DND-41 (cell line): ENCODE results near the gene FBN1.

Source experiments
- ATAC-seq: fragments of 200-7000 bp; cut with Tn5 transposase; 3 replicates; pipeline ENCODE4 v1.9.1; 2021; ENCODE audit warnings: low read depth; ENCODE audit not compliant: insufficient read depth
- DNase-seq: peaks from one replicate; pipeline ENCODE4 v3.0.0-alpha.2; 2020
- H2AFZ ChIP-seq: 2 replicates; pipeline ENCODE4 v1.6.0; 2012; ENCODE audit warnings: low read depth, low read length
- H3K27ac ChIP-seq: 2 replicates; pipeline ENCODE4 v1.5.1; 2012; ENCODE audit warnings: low read length, inconsistent platforms
- H3K27me3 ChIP-seq: fragments of 200-600 bp; sonication (generic); 2 replicates; pipeline ENCODE4 v1.6.0; 2012; ENCODE audit warnings: low read length, mild to moderate bottlenecking, inconsistent platforms; ENCODE audit not compliant: insufficient read depth, poor library complexity
- H3K36me3 ChIP-seq: 2 replicates; pipeline ENCODE4 v1.5.1; 2012; ENCODE audit warnings: low read length, inconsistent platforms; ENCODE audit not compliant: insufficient read depth
- H3K4me1 ChIP-seq: 2 replicates; pipeline ENCODE4 v1.5.1; 2012; ENCODE audit warnings: mild to moderate bottlenecking, low read length; ENCODE audit not compliant: insufficient read depth
- H3K4me2 ChIP-seq: 2 replicates; pipeline ENCODE4 v1.6.0; 2012; ENCODE audit warnings: mild to moderate bottlenecking, moderate library complexity, low read length, inconsistent platforms; ENCODE audit not compliant: insufficient read depth
- H3K4me3 ChIP-seq, 2 experiments: fragments of 200-600 bp in 1 of 2; shearing (Covaris generic) in 1 of 2; 2 replicates each; pipeline ENCODE4 v1.5.1; 2012 to 2016; ENCODE audit warnings: inconsistent platforms in 2 of 2, low read length in 2 of 2, mild to moderate bottlenecking in 2 of 2, low read depth in 1 of 2, moderate library complexity in 1 of 2
- H3K79me2 ChIP-seq: 2 replicates; pipeline ENCODE4 v1.6.0; 2012; ENCODE audit warnings: low read length, inconsistent platforms; ENCODE audit not compliant: insufficient read depth
- H3K9ac ChIP-seq: 2 replicates; pipeline ENCODE4 v1.6.0; 2012; ENCODE audit warnings: low read depth, mild to moderate bottlenecking, inconsistent platforms, low read length, moderate library complexity
- H3K9me3 ChIP-seq: 2 replicates; pipeline ENCODE4 v1.5.1; 2012; ENCODE audit warnings: low read length, moderate library complexity, mild to moderate bottlenecking, inconsistent platforms; ENCODE audit not compliant: insufficient read depth, severe bottlenecking
- H4K20me1 ChIP-seq: 2 replicates; pipeline ENCODE4 v1.6.0; 2012; ENCODE audit warnings: low read length; ENCODE audit not compliant: insufficient read depth
- EZH2 ChIP-seq: IDR thresholded peaks from 3 replicates; pipeline ENCODE4 v1.6.1; 2012; ENCODE audit warnings: borderline replicate concordance, low read depth, mild to moderate bottlenecking, moderate library complexity, low read length, inconsistent platforms; ENCODE audit not compliant: severe bottlenecking
- TF ChIP-seq, protein P1 (sequence below): IDR thresholded peaks from 2 replicates; pipeline ENCODE4 v1.5.1; 2012; ENCODE audit warnings: borderline replicate concordance, low read length, moderate library complexity, mild to moderate bottlenecking; ENCODE audit not compliant: poor library complexity, severe bottlenecking; ENCODE audit errors: extremely low read depth

Gene FBN1

DNA sequence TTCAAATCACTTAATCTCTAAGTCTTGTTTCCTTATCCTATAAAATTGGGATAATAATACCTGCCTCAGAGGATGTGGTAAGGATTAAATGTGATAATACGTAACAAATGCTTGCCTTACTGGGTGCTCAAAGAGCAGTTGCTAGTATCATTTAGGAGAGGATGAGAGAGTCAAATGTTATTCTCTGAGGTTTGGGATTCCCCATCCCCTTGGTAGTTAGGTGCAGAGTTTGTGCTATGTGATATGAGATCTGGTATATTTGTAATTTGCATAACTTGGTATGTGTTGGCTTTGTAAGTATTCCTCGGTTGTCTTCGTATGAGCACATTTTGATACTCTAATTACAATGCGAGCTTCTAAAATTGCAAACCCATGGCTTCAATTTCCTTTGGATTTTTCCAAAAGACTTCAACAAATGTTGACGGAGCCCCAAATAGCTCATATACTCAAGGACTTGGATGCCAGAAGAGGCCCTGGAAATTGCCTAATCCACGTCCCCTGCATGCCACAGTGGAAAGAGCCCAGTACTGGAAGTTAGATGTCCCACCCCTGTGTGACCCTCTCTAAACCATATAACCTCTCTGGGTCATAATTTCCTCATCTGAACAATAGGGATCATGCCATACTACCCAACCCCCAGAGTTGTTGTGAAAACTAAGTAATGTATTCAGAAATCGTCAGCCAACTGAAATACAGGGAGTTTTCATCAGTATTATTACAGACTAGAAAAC, 85.0 kb downstream of the FBN1 start:
- Histone ChIP-seq H3K9ac (no peak overlapping the region), H3K79me2 (no peaks in the 10 kb centered on the region), H3K9me3 (no peaks in the 10 kb centered on the region), H3K27me3 (no peaks in the 10 kb centered on the region), H3K4me1 (no peaks in the 10 kb centered on the region), H3K4me3 (no peak overlapping the region), H3K4me2 (no peak overlapping the region), H3K36me3 (no peaks in the 10 kb centered on the region), H4K20me1 (no peaks in the 10 kb centered on the region), H2AFZ (no peak overlapping the region), H3K27ac (no peak overlapping the region)
- no peak for DNase-seq
- TF ChIP-seq, protein P1, sequence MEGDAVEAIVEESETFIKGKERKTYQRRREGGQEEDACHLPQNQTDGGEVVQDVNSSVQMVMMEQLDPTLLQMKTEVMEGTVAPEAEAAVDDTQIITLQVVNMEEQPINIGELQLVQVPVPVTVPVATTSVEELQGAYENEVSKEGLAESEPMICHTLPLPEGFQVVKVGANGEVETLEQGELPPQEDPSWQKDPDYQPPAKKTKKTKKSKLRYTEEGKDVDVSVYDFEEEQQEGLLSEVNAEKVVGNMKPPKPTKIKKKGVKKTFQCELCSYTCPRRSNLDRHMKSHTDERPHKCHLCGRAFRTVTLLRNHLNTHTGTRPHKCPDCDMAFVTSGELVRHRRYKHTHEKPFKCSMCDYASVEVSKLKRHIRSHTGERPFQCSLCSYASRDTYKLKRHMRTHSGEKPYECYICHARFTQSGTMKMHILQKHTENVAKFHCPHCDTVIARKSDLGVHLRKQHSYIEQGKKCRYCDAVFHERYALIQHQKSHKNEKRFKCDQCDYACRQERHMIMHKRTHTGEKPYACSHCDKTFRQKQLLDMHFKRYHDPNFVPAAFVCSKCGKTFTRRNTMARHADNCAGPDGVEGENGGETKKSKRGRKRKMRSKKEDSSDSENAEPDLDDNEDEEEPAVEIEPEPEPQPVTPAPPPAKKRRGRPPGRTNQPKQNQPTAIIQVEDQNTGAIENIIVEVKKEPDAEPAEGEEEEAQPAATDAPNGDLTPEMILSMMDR: no peak
- no peak for TF ChIP-seq EZH2
- no peak for ATAC-seq

DNA sequence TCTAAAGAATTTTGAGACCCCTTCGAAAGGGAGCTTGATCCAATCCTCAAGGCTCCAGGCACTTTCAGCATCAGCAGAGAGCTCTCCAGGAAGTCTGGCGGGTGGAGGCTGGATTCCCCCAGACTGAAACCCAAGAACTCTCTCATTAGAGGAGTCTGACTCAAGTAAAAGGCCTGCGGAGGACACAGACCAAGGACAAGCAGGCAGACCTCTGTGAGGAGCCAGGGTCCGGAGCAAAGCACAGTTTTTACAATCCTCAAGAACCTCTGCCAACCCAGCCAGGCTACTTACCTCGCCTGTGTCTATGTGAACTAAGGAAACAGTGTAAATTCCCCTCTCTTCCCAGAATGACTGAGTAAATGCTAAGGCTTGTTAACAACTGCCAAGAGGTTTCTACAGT, 86.2 kb downstream of the FBN1 start:
- H3K36me3 ChIP-seq: no peaks in the 10 kb centered on the region
- ATAC-seq: no peak
- TF ChIP-seq, protein P1: no peak
- no peak for TF ChIP-seq EZH2
- H3K9me3 ChIP-seq: no peaks in the 10 kb centered on the region
- no peak for DNase-seq
- H3K4me1 ChIP-seq: no peaks in the 10 kb centered on the region
- H3K27ac ChIP-seq: no peak overlapping the region
- H2AFZ ChIP-seq: no peak overlapping the region
- H3K4me2 ChIP-seq: no peak overlapping the region
- no peak overlapping the region for H3K9ac ChIP-seq
- no peaks in the 10 kb centered on the region for H4K20me1 ChIP-seq
- H3K79me2 ChIP-seq: no peaks in the 10 kb centered on the region
- no peaks in the 10 kb centered on the region for H3K27me3 ChIP-seq
- H3K4me3 ChIP-seq: no peak overlapping the region

- no peak overlapping the region for H2AFZ ChIP-seq
- H3K27ac ChIP-seq: no peak overlapping the region
- no peaks in the 10 kb centered on the region for H3K9me3 ChIP-seq
- H3K27me3 ChIP-seq: no peaks in the 10 kb centered on the region
- DNase-seq: no peak
- no peaks in the 10 kb centered on the region for H4K20me1 ChIP-seq
- H3K4me2 ChIP-seq: no peak overlapping the region
- H3K36me3 ChIP-seq: no peaks in the 10 kb centered on the region
- no peaks in the 10 kb centered on the region for H3K79me2 ChIP-seq
- H3K4me1 ChIP-seq: no peaks in the 10 kb centered on the region
- H3K9ac ChIP-seq: no peak overlapping the region
- TF ChIP-seq, protein P1: no peak
- no peak for TF ChIP-seq EZH2
- ATAC-seq: no peak
- no peak overlapping the region for H3K4me3 ChIP-seq
These were observed 87.3 kb downstream of the FBN1 start for GRCh38 chr15:48558226-48558625.

- no peak overlapping the region for H3K4me2 ChIP-seq
- no peak overlapping the region for H3K27ac ChIP-seq
- H3K27me3 ChIP-seq: no peaks in the 10 kb centered on the region
- H4K20me1 ChIP-seq: no peaks in the 10 kb centered on the region
- no peaks in the 10 kb centered on the region for H3K36me3 ChIP-seq
- H3K79me2 ChIP-seq: no peaks in the 10 kb centered on the region
- H3K9me3 ChIP-seq: no peaks in the 10 kb centered on the region
- no peak for ATAC-seq
- DNase-seq: no peak
- no peak overlapping the region for H3K4me3 ChIP-seq
- no peak overlapping the region for H3K9ac ChIP-seq
- TF ChIP-seq, protein P1: no peak
- TF ChIP-seq EZH2: no peak
- H2AFZ ChIP-seq: no peak overlapping the region
- no peaks in the 10 kb centered on the region for H3K4me1 ChIP-seq
These were observed 88.2 kb downstream of the FBN1 start for GRCh38 chr15:48557335-48557734.
